GM21528 (cell line): ENCODE results near the gene MAN2A1.

Experiments used
- ATAC-seq: cut with Tn5 transposase; IDR thresholded peaks from one replicate; pipeline ENCODE4 v1.9.1; 2021; ENCODE audit warnings: mild to moderate bottlenecking, moderate library complexity; ENCODE audit not compliant: unreplicated experiment, low FRiP score

The MAN2A1 gene

DNA sequence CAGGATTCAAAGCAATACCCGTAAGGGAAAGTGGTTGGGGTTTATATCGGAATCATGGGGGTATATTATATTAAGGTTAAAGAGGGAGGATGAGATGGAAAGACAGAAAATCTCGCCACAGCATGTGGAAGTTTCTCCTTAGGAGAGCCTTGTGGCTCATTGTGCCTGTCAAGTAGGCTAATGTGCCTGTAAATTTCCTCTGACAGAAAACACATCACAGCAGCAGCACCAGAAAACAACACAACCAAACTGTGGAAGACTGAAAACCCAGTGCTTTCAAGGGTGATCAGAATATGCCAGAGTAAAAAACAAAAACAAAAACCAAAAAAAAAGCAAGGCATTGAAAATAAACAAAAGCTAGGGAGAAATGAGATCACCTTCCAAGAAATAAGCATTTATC lies 11.3 kb upstream of the MAN2A1 start:
- no peak for ATAC-seq

DNA sequence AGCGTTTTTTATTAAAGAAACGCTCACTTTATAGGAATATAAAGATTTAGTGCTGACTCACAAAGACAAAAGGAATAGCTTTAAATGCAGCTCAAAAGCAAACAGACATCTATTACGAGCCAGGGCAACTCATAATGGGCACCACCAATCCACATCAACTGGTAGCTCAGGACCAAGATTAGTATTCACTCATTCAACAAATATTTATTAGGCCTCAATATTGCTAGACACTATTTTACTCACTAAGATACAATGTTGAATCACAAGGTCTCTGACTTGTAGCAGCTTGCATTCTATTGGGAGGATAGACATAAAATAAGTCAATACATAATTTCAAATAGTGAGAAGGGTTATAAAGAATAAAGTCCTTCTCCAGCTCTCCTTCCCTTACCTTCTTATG lies 8.0 kb upstream of the MAN2A1 start:
- ATAC-seq: no peak

DNA sequence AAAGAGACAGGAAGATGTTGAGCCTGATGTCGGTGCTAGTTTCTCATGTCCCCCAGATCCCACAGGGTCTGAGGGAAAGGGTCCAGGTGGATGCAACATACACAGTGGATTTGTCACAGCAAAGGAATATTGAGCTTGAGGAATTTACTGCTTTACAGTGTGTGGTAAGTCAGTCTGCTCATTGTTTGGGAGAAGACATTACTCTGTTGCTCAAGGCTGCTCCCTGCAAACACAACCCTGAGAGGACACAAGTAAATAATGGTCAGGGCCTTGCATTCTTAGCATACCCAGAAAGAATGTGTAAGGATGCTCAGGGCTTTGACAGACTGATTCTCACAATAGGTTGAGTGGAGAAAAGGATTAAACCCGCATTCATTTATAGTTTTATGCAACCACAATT lies 7.3 kb upstream of the MAN2A1 start:
- no peak for ATAC-seq

DNA sequence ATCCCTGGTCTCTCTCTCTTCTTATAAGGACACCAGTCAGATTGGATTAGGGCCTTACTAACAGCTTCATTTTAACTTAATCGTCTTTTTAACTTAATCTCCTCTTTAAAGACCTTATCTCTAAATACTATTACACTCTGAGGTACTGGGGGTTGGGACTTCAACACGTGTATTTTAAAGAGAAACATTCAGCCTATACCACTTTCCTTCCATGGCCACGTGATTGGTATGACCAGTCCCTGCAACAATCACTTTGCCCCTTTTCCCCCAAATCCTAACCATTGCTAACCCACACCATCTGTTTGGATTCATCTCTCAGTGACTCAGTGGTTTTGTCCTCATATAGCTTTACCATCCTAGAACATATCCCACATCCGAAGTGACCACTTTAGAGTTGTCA lies 3.8 kb upstream of the MAN2A1 start:
- ATAC-seq: no peak

DNA sequence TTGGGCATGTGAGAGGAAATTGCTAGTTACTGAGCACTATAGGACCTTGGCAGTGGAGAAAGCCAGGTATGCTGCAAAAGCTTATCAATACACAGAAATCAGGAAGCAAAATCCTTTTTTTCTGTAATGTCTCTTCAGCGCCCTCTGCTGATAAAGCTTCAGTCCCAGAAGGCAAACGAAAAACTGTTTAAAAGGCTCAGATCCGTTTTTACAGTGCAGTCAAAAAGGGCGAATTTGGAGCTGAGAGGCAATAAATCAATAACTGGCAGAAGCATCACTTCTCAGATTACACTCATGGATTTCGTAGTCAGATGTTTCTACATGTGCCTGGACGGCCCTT lies 1.1 kb upstream of the MAN2A1 start:
- ATAC-seq: no peak

DNA sequence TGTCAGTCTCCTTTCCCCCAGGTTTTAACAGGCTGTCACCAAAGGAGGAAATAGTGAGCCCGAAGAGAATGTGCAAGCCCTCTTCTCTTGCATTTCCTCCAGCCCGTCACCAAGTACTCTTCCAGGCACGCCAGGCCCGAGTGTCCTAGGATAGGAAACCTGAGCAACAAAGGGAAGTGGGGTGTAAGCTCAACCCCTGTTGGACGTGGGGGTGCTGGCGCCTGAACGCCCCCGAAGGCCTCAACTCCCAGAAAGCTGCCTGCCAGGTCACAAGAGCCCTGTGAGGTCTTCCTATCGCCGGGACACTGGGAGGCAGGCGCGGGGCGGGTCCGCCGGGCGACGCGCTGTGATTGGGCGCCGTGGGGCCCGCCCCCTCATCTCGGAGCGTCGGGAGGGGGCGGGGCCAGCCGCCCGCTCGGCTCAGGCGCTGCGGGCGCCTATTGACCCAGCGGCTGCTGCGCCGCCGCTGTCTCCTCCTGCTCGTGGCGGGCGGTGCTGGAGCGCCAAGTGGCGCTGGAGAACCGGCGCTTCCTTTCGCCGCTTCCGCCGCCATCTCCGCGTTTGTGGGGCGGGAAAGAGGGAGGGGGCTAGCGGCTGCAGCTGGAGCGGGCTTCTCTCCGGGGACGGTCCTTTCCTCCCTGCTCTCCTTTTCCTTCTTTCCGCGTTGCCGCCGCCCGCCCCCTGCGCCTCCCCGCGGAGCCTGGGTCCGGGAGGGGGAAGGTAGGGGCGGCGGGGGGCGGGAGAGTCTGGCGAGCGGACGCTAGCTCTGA lies 572 bp upstream of the MAN2A1 start:
- peak; percentile 84 for ATAC-seq

DNA sequence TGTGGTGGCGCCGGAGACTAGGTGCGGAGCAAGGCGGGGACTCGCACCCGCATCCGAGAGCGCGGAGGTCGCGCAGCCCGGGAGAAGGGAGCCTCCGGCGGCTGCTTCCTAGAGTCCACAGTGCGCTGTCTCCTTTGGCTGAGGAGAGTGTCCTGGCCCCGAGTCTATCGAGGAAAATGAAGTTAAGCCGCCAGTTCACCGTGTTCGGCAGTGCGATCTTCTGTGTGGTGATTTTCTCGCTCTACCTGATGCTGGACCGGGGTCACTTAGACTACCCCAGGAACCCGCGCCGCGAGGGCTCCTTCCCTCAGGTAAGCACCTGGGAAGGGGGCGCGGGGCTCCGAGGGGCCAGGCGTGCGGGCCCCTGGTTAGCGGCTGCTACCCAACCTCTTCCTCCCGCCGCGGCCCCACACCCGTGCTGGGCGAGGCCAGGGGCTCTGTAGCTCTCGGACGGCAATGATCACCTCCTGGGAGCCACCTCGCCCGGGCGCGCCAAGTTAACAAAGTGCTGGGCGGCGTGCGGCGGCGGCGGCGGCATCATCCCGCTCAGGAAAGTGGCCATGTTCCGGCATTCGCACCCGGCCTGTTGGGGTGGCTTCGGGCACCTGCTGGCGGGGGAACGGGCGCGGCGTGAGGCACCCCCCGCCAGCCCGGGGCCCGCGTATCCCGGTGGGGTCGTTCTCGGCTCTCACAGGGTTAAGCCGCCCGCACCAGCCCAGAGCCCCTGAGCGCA lies 681 bp downstream of the MAN2A1 start:
- ATAC-seq: peak; percentile 3

DNA sequence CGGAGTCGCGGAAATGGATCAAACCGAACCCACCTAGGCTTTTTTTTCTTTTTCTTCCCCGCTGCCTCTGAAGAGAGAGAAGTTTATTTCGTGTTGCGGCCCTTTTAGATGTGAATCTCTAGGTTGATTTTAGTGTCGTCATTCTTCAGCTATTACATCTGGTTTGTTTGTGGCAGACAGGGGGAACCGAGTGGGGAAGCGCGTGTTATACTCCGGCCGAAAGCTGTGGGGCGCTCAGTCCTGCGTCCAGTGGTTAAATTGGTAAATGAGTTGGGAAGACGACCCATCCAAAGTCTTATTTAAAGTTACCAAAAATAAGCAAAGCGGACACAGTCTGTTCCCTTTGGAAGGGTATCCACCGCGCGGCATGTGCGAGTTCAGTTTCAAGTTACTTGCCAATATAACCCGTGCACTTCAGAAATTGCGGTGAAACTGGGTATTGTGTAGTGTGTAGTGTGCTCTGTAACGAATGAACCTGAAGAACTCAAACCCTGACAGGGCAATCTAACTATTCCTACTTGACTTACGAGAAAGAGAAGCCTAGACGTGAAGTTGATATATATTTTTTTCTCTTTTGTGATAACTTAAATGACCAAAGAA lies 1.3 kb downstream of the MAN2A1 start:
- peak; percentile 18 for ATAC-seq

DNA sequence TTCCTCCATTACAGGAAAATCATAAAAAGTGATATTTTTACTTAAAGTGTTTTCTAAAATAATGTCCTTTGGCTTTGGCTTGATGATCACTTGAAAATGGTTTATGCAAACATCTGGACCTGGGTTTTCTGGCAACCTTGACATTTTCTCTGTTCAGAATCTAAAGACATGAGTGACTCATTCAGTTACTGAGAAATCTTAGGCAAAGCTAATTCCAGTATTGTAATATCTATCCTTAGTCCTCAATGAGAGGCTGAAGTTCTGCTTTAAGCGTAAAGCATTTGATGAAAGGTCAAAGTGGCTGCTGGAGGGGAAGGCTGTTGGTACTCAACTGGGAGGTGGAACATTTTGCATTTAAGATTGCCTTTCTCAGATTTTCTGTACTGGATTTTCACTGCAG lies 2.3 kb downstream of the MAN2A1 start:
- ATAC-seq: no peak

DNA sequence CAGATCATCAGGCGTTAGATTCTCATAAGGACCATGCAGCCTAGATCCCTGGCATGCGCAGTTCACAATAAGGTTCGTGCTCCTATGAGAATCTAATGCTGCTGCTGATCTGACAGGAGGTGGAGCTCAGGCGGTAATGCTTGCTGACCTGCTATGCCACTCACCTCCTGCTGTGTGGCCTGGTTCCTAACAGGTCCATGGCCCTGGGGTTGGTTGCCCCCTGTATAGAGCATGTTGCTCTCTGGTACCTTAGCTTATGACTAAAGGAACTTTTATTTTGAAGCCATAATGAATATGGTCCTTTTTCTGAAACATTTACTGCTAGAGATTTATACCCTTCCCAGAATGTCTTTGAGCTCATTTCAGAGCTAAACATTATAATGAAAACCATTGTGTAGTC lies 3.1 kb downstream of the MAN2A1 start:
- ATAC-seq: no peak

DNA sequence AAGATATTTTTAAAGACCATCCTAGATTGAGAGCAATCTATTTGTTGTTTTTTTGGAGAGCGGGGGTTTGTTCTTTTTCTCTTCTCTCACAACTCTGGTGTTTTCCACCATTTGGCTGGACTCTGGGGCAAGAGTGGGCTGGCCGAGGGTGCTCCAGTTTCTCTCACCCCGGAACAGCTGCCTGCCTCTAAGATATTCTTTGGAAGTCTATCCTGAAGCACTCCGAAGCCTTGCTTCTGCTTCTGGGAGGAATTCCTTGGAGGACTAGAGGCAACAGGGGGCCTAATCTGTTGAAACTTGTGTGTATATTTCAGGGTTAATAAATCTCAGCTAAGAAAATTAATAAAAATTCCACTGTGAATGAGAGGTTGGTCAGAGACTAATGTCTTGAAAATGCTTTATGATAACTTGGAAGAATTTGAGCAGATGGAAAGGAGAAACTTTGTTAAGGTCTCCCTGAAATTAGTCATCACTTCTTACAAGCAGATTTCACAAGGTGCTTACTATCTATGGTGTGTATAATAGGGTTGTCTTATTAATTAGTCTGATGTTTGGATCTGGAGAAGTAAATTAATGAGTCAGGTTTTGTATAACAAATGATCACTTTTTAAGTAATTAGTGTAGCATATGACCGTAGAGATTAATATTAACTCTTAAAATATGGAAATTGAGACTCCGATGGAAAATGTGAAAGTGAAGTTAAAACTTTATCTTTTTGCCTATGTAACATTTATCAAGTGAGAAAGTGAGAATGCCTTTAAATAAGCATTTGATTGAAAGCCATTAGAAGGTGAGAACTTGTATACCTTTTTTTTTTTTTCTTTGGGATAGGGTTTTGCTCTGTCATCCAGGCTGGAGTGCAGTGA lies 4.0 kb downstream of the MAN2A1 start:
- ATAC-seq: no peak

DNA sequence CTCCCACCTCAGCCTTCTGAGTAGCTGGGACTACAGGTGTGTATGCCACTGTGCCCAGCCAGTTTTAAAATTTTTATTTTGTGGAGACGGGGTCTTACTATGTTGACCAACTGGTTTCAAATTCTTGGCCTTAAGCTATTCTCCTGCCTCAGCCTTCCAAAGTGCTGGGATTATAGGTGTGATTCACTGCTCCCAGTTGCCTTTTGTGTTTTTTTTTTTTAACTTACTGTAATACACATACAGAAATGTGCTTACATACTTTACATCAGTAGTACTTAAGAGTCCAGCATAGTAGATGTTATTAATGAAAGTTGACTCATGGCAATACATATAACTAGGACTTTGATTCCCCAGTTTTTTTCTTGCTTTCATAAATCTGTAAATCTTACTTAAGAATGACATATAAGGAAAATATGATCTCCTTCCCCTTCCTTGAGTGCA lies 4.7 kb downstream of the MAN2A1 start:
- ATAC-seq: no peak

DNA sequence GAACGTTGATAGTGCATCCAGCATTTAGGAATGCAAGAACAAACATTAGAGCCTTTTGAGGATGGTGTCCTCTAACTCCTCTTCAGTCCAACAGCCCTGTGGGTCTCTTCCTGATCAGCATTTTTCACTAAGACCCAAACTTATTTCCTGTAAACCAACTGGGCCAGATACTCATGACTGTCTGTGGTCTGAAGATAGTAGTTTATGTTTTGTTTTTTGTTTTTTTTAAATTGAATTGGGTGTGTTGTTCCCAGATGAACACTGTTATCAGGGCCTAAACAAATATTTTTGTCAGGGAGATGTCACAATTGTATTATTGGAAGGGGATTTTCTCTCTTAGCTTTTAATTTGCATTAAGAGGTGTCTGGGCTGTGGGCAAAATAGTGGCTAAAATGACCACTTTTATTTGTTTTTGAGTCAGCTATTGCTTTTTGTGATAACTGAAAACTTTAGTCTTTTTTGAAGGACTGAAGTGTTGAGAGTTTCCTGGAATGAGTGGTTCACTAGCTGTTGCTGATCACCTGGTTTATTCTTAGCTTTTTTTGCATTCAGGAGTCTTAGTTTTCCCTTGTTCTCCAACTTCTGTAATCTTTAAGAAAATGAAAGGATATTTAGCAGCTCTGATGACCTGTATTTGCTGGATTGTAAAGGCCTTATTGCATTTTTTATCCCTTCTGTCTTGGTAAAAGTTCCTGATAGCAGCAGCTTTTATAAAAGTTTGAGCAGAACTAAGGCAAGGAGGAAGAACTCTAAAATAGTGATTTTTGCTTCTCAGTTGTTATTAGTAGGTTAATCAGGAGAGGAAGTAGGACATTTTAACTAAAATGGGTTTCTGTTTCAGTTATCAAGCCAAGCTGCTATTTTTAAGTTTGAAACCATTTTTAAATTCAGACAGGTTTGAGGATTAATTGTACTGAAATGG lies 5.5 kb downstream of the MAN2A1 start:
- peak; percentile 62 for ATAC-seq

DNA sequence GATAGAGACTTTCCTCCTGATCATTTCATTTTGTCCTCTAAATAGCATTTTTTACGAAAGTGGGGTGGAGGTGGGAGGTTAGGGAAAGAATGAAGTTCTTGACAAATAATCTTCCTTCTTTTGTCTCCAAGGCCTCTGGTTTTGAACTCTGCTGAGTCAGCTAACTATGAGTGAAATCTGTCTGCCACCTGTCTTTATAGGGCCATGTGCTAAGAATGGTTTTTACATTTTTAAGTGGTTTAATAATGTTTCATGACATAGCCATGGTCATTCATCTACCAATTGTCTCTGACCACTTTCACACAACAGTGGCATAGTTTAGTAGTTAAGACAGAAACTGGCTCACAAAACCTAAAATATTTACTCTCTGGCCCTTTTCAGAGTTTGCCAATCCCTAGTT lies 7.6 kb downstream of the MAN2A1 start:
- ATAC-seq: no peak

DNA sequence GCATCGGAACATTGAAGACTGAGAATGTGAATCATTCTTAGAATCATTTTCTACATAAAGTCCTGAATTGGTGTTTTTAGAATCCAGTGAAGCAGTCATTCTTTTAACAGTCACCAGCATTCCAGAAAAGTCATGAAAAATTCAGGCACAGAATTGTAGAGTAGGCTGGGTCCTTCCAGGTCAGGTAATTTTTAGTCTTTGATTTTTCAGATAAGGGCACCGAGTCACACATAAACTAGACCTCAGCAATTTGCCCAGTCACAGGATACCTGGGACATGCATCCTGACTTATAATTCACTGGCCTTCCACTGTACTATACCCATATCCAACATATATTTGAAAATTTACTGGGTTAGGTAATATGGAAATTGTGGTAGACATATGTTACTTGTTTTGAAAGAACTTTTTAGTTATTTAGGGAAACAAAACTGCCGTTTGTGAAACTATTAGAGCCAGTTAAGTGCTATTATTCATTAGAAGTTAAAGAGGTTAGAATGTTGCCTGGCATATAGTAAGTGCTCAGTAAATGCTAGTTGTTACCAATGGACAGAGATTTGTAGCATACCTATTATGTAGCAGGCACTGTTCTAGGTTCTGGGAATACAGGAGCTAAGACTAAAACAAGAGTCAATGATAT lies 10.9 kb downstream of the MAN2A1 start:
- ATAC-seq: no peak

DNA sequence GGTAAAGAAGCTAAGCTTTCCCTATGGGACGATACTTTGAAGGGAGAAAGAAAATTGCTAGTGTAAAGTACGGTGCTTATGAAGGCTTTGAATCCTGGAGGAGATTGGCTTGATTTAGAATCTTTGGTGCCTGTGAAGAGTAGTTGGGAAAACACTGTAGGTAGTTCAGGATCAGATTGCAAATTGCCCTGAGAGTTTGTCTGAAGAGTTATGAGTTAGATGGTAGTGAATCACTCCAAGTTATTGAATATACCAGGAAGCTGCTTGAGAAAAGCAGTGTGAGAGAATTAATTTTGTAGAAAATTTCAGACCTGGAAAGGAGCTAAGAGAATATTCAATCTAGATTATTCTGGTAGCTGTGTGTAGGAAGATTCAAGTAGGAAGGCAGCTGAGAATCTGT lies 11.5 kb downstream of the MAN2A1 start:
- no peak for ATAC-seq

DNA sequence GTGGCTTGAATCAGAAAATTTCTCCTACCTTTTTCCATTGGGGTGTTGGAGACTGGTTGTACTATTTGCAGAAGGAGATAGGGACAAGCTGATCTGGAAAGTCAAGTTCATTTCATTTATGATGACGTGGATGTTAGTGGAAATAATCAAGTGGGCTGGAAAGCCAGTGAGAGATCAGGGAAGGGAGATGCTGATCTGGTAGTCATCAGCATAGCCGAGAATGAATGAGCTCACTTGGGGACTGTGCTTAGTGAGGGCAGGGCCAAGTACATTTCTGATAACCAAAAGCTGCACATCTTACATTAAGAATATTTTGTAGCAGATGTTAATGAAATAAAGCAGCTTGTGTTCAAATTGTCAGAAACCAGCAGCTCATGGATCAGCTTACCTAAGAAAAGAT lies 12.1 kb downstream of the MAN2A1 start:
- no peak for ATAC-seq

DNA sequence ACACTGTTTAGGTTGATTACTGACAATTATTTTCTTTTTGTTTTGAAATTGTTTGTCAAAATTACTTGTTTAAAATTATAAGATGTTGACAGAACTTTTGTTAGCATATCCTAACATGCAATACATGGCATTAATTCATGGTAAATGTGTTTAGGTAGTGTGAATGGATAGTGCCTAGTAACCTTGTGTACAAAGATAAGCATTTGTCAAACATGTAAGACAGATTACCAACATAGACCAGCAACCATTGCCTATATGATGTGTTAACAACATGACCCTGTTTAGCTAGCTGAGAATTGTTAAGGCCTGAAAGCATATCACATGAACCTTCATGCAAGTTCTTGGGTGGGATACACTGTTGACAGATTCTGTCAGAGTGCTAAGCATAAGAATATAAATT lies 13.4 kb downstream of the MAN2A1 start:
- ATAC-seq: no peak

DNA sequence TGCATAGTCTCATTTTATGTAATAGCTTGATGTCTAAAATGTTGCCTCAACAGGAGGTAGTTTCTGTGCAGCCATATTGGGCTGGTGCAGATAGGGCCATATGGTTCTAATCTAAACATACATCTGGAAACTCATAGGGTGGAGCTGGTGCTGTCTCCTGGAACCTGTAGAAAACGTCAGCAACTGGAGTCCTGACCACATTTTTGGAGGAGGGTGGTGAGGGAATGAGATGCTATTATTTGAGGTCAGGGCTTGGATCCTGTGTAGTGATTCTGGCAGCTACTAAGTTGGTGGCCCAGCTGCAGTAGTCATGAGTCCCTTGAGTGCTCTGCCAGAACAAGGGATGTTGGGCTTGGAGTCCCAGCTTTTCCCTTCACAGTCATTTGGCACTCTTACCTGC lies 14.1 kb downstream of the MAN2A1 start:
- no peak for ATAC-seq
